H9 (cell line): ENCODE results near the gene WDHD1. TPM values are rescaled to one million over a fixed set of nuclear protein-coding genes. Genes with fewer than 3 reads are reported as not detected.

Source experiments
- DNase-seq: peaks from one replicate; pipeline ENCODE4 v3.0.0-alpha.2; 2017
- H2AFZ ChIP-seq: one replicate; pipeline ENCODE4 v1.6.1; 2013; ENCODE audit warnings: mild to moderate bottlenecking, low read length, control low read depth, moderate library complexity
- H2AK5ac ChIP-seq: 2 replicates; pipeline ENCODE4 v1.6.1; 2013; ENCODE audit warnings: low read length, control low read depth, mixed read lengths; ENCODE audit not compliant: insufficient read length
- H2BK120ac ChIP-seq: one replicate; pipeline ENCODE4 v1.6.1; 2013; ENCODE audit warnings: low read depth, mild to moderate bottlenecking, low read length, control low read depth, inconsistent platforms; ENCODE audit not compliant: poor library complexity, severe bottlenecking
- H2BK12ac ChIP-seq: 2 replicates; pipeline ENCODE4 v1.6.1; 2013; ENCODE audit warnings: low read length, control low read depth, mixed read lengths, low read depth; ENCODE audit not compliant: insufficient read length
- H2BK15ac ChIP-seq: 2 replicates; pipeline ENCODE4 v1.6.1; 2013; ENCODE audit warnings: low read depth, low read length, control low read depth
- H2BK20ac ChIP-seq: one replicate; pipeline ENCODE4 v1.6.1; 2013; ENCODE audit warnings: low read depth, mild to moderate bottlenecking, low read length, control low read depth, inconsistent platforms; ENCODE audit not compliant: poor library complexity, severe bottlenecking
- H2BK5ac ChIP-seq: 2 replicates; pipeline ENCODE4 v1.6.1; 2013; ENCODE audit warnings: low read length, control low read depth, mixed read lengths; ENCODE audit not compliant: insufficient read length
- H3K14ac ChIP-seq: 2 replicates; pipeline ENCODE4 v1.6.1; 2013; ENCODE audit warnings: low read length, control low read depth; ENCODE audit not compliant: insufficient read depth
- H3K18ac ChIP-seq: 2 replicates; pipeline ENCODE4 v1.6.1; 2013; ENCODE audit warnings: low read depth, mild to moderate bottlenecking, mixed read lengths, low read length, control low read depth; ENCODE audit not compliant: insufficient read length
- H3K23ac ChIP-seq: 2 replicates; pipeline ENCODE4 v1.6.1; 2013; ENCODE audit warnings: low read length, control low read depth, mixed read lengths, low read depth; ENCODE audit not compliant: insufficient read length
- H3K23me2 ChIP-seq: 2 replicates; pipeline ENCODE4 v1.6.1; 2013; ENCODE audit warnings: low read depth, mild to moderate bottlenecking, mixed read lengths, low read length, control low read depth; ENCODE audit not compliant: insufficient read length, poor library complexity, severe bottlenecking
- H3K27ac ChIP-seq: 2 replicates; pipeline ENCODE4 v1.5.1; 2013; ENCODE audit warnings: low read length, control low read depth, mixed read lengths, low read depth; ENCODE audit not compliant: insufficient read length
- H3K27me3 ChIP-seq: 2 replicates; pipeline ENCODE4 v1.6.1; 2013; ENCODE audit warnings: low read length, control low read depth, inconsistent platforms; ENCODE audit not compliant: insufficient read depth
- H3K4ac ChIP-seq: 2 replicates; pipeline ENCODE4 v1.6.1; 2013; ENCODE audit warnings: low read depth, mild to moderate bottlenecking, control low read depth, inconsistent platforms, low read length, moderate library complexity
- H3K4me1 ChIP-seq: 2 replicates; pipeline ENCODE4 v1.6.1; 2013; ENCODE audit warnings: low read length, control low read depth, inconsistent platforms; ENCODE audit not compliant: insufficient read depth
- H3K4me2 ChIP-seq: 2 replicates; pipeline ENCODE4 v1.6.1; 2013; ENCODE audit warnings: low read length, control low read depth, mixed read lengths; ENCODE audit not compliant: insufficient read length, insufficient read depth
- H3K56ac ChIP-seq: 2 replicates; pipeline ENCODE4 v1.6.1; 2013; ENCODE audit warnings: low read depth, mild to moderate bottlenecking, mixed read lengths, low read length, control low read depth; ENCODE audit not compliant: insufficient read length
- H3K79me1 ChIP-seq: 2 replicates; pipeline ENCODE4 v1.6.1; 2013; ENCODE audit warnings: low read depth, mild to moderate bottlenecking, moderate library complexity, low read length, control low read depth, inconsistent platforms; ENCODE audit not compliant: insufficient read depth, poor library complexity, severe bottlenecking
- H3K79me2 ChIP-seq: 2 replicates; pipeline ENCODE4 v1.6.1; 2013; ENCODE audit warnings: low read length, control low read depth, inconsistent platforms; ENCODE audit not compliant: insufficient read depth
- H3K9ac ChIP-seq: 2 replicates; pipeline ENCODE4 v1.6.1; 2013; ENCODE audit warnings: low read length, control low read depth, mixed read lengths; ENCODE audit not compliant: insufficient read length; ENCODE audit errors: extremely low read depth
- H3K9me3 ChIP-seq: one replicate; pipeline ENCODE4 v1.6.1; 2013; ENCODE audit warnings: low read depth, low read length, inconsistent platforms; ENCODE audit not compliant: control insufficient read depth
- H3T11ph ChIP-seq: one replicate; pipeline ENCODE4 v1.6.1; 2013; ENCODE audit warnings: mild to moderate bottlenecking, low read length, control low read depth, inconsistent platforms
- H4K20me1 ChIP-seq: one replicate; pipeline ENCODE4 v1.6.1; 2013; ENCODE audit not compliant: control insufficient read depth, insufficient read length, insufficient read depth
- H4K5ac ChIP-seq: 2 replicates; pipeline ENCODE4 v1.6.1; 2013; ENCODE audit warnings: low read depth, mild to moderate bottlenecking, mixed read lengths, low read length, control low read depth; ENCODE audit not compliant: insufficient read length
- H4K8ac ChIP-seq: replicated peaks from 2 replicates; pipeline ENCODE4 v1.6.1; 2013; ENCODE audit warnings: low read length, control low read depth, mixed read lengths, low read depth; ENCODE audit not compliant: insufficient read length
- H4K91ac ChIP-seq: 2 replicates; pipeline ENCODE4 v1.6.1; 2013; ENCODE audit warnings: low read depth, mild to moderate bottlenecking, moderate library complexity, mixed read lengths, low read length, control low read depth; ENCODE audit not compliant: insufficient read length
- H3K27ac Mint-ChIP-seq, 3 experiments: 2 replicates in 2 of 3; 3 replicates in 1 of 3; pipeline ENCODE4 v1.8.0; 2020 to 2021; ENCODE audit warnings: mixed read lengths in 3 of 3, mild to moderate bottlenecking in 1 of 3, moderate library complexity in 1 of 3
- H3K27me3 Mint-ChIP-seq: 2 replicates; pipeline ENCODE4 v1.8.0; 2021; ENCODE audit warnings: low read depth, mild to moderate bottlenecking, moderate library complexity, mixed read lengths
- H3K36me3 Mint-ChIP-seq, 3 experiments: 2 replicates in 2 of 3; 3 replicates in 1 of 3; pipeline ENCODE4 v1.8.0; 2020 to 2021; ENCODE audit warnings: low read depth in 3 of 3, mixed read lengths in 3 of 3; ENCODE audit not compliant: insufficient read depth in 1 of 3
- H3K4me1 Mint-ChIP-seq, 2 experiments: 2 replicates each; pipeline ENCODE4 v1.8.0; 2020; ENCODE audit warnings: mixed read lengths in 2 of 2
- H3K4me3 Mint-ChIP-seq, 2 experiments: 2 replicates in 1 of 2; 3 replicates in 1 of 2; pipeline ENCODE4 v1.8.0; 2020 to 2021; ENCODE audit warnings: mild to moderate bottlenecking in 2 of 2, mixed read lengths in 2 of 2, moderate library complexity in 1 of 2
- H3K9me3 Mint-ChIP-seq, 2 experiments: 2 replicates in 1 of 2; 3 replicates in 1 of 2; pipeline ENCODE4 v1.8.0; 2020; ENCODE audit warnings: mild to moderate bottlenecking in 2 of 2, mixed read lengths in 2 of 2, moderate library complexity in 1 of 2
- CTCF ChIP-seq: fragments of 200-600 bp; sonication (generic); conservative IDR thresholded peaks from 3 replicates; pipeline ENCODE4 v1.8.0; 2021; ENCODE audit warnings: antibody characterized with exemption, mild to moderate bottlenecking
- WGBS: extraction: QIAGEN DNeasy Blood & Tissue Kit; methylation state at CpG from one replicate; pipeline ENCODE4 v1.1.7; 2013; ENCODE audit warnings: missing lambda C conversion rate, low lambda C conversion rate, mixed read lengths; ENCODE audit not compliant: insufficient read length; ENCODE audit errors: extremely low coverage; 5-methylcytosine and 5-hydroxymethylcytosine counted together
- total RNA-seq: library from RNA; stranded (reverse); gene quantifications from 2 replicates; pipeline ENCODE4 v1.2.1, GENCODE V29; 2021

The WDHD1 gene
- total RNA-seq, 1 experiment from 2014 or later, result 93.7 TPM

DNA sequence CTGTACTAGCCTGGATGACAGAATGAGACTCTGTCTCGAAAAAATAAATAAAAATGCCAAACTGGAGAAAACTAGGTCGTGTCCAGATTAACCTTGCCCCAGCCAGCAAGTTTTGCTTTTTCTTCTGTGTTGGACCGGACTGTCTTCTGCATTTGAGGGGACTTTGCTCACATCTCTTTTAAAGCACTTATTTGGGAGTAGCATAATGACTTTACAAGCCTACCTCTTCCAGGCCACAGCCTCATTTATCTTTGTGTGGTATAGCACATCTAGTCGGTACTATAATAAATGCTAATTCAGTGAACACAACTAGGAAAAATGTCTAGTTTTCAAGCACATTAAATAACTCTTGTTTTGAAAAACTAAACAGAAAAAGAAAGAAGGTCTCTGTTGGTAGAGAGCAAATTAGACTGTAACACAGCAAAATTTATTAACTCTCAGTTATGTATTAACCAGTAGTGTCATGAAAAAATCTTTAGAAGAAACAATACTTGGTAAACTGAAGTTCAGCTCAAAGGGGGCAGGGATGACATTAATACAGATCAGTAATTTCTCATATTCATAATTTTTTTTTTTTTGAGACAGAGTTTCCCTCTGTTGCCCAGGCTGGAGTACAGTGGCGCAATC, 52.0 kb downstream of the WDHD1 start:
- no peak for TF ChIP-seq CTCF
- H3K4me3 Mint-ChIP-seq, result no peak overlapping the region
- H3K79me1 ChIP-seq, result no peaks in the 10 kb centered on the region
- no peak for DNase-seq
- no peak overlapping the region for H4K8ac ChIP-seq
- no peak overlapping the region for H2BK120ac ChIP-seq
- H4K20me1 ChIP-seq, result no peaks in the 10 kb centered on the region
- H4K5ac ChIP-seq, result no peak overlapping the region
- no peak overlapping the region for H3K27ac ChIP-seq
- H4K91ac ChIP-seq, result no peak overlapping the region
- H3K4ac ChIP-seq, result no peak overlapping the region
- no peaks in the 10 kb centered on the region for H3K27me3 ChIP-seq
- peaks cover 16 to 68% (median 58%) of the 10 kb centered on the region in 3 experiments; a peak in 6 of 7 replicates for H3K36me3 Mint-ChIP-seq
- H3K23ac ChIP-seq, result no peak overlapping the region
- H2BK20ac ChIP-seq, result no peak overlapping the region
- no peak overlapping the region for H3K9ac ChIP-seq
- H3K9me3 ChIP-seq, result no peaks in the 10 kb centered on the region
- no peak overlapping the region for H3K14ac ChIP-seq
- no peak overlapping the region for H3K18ac ChIP-seq
- no peak overlapping the region for H3T11ph ChIP-seq
- H3K27me3 Mint-ChIP-seq, result no peaks in the 10 kb centered on the region
- H3K4me1 ChIP-seq, result no peaks in the 10 kb centered on the region
- WGBS, result no CpG with 5 or more reads among the region's 5 CpGs
- H2BK15ac ChIP-seq, result no peak overlapping the region
- H3K27ac Mint-ChIP-seq, result peak overlapping the region in 2 of 3 experiments; percentile 43 to 58; a peak in 3 of 7 replicates
- H3K4me2 ChIP-seq, result no peak overlapping the region
- H2BK12ac ChIP-seq, result no peak overlapping the region
- H3K4me1 Mint-ChIP-seq, result peaks cover 0 to 12% of the 10 kb centered on the region in 2 experiments; a peak in 2 of 4 replicates
- H2AFZ ChIP-seq, result no peak overlapping the region
- H2BK5ac ChIP-seq, result no peak overlapping the region
- H3K79me2 ChIP-seq, result no peaks in the 10 kb centered on the region
- H2AK5ac ChIP-seq, result no peak overlapping the region
- H3K9me3 Mint-ChIP-seq, result no peaks in the 10 kb centered on the region
- H3K56ac ChIP-seq, result no peak overlapping the region
- H3K23me2 ChIP-seq, result no peaks in the 10 kb centered on the region
